HG03064 (cell line): ENCODE results near the gene NCK2.
A peak's percentile ranks its signal among the peaks of the same experiment; 100 is the strongest.

Experiments used
- ATAC-seq: cut with Tn5 transposase; IDR thresholded peaks from one replicate; pipeline ENCODE4 v1.9.1; 2021; ENCODE audit warnings: low read depth; ENCODE audit not compliant: unreplicated experiment

Gene NCK2

GRCh38 chr2:105744909-105745853 is at the start of gene NCK2:
Gene NCK2 (plus strand): TSS chr2:105744912. CDS start chr2:105855064, 110,152 bp downstream.
- ATAC-seq: peak; percentile 13

GRCh38 chr2:105697781-105698449 is 46.8 kb upstream of the NCK2 start:
- ATAC-seq: no peak

- ATAC-seq: no peak
These were observed 45.9 kb upstream of the NCK2 start for GRCh38 chr2:105698820-105699219.

GRCh38 chr2:105701042-105701441 is 43.7 kb upstream of the NCK2 start:
- no peak for ATAC-seq

- no peak for ATAC-seq
These were observed 36.0 kb upstream of the NCK2 start for GRCh38 chr2:105708697-105709096.

- ATAC-seq: no peak
These were observed 33.3 kb upstream of the NCK2 start for GRCh38 chr2:105711394-105711793.

GRCh38 chr2:105712166-105712915 is 32.4 kb upstream of the NCK2 start:
- ATAC-seq: no peak

- ATAC-seq: no peak
These were observed 31.6 kb upstream of the NCK2 start for GRCh38 chr2:105712981-105713596.

- ATAC-seq: no peak
These were observed 30.6 kb upstream of the NCK2 start for GRCh38 chr2:105714141-105714540.

- ATAC-seq: no peak
These were observed 25.7 kb upstream of the NCK2 start for GRCh38 chr2:105718846-105719481.

- no peak for ATAC-seq
These were observed 22.7 kb upstream of the NCK2 start for GRCh38 chr2:105721991-105722511.

GRCh38 chr2:105722726-105723297 is 21.9 kb upstream of the NCK2 start:
- no peak for ATAC-seq

GRCh38 chr2:105723431-105723830 is 21.3 kb upstream of the NCK2 start:
- no peak for ATAC-seq

GRCh38 chr2:105725388-105725787 is 19.3 kb upstream of the NCK2 start:
- ATAC-seq: no peak

GRCh38 chr2:105730170-105730569 is 14.5 kb upstream of the NCK2 start:
- no peak for ATAC-seq

GRCh38 chr2:105731511-105731910 is 13.2 kb upstream of the NCK2 start:
- no peak for ATAC-seq

GRCh38 chr2:105732101-105732500 is 12.6 kb upstream of the NCK2 start:
- ATAC-seq: no peak

GRCh38 chr2:105732955-105733607 is 11.6 kb upstream of the NCK2 start:
- ATAC-seq: no peak

GRCh38 chr2:105733875-105734274 is 10.8 kb upstream of the NCK2 start:
- no peak for ATAC-seq
